GM12878 (cell line): ENCODE data around the gene MYO1D. TPM values are rescaled to one million over a fixed set of nuclear protein-coding genes. Genes with fewer than 3 reads are reported as not detected.
A peak's percentile ranks its signal among the peaks of the same experiment; 100 is the strongest.

Source experiments
- BACH1 ChIP-seq: fragments of 450-650 bp; IDR thresholded peaks from 2 replicates; pipeline ENCODE4 v1.6.1; 2017; ENCODE audit warnings: mild to moderate bottlenecking, borderline replicate concordance
- CEBPZ ChIP-seq: fragments of 150-350 bp; IDR thresholded peaks from 2 replicates; pipeline ENCODE4 v1.6.1; 2016; ENCODE audit warnings: low read depth, low read length
- CTCF ChIP-seq, 3 experiments: IDR thresholded peaks in 2 of 3; conservative IDR thresholded peaks in 1 of 3; 2 replicates each; pipeline ENCODE4 v1.5.1; 2011; ENCODE audit warnings: low read depth in 3 of 3, low read length in 3 of 3, mild to moderate bottlenecking in 3 of 3, control low read depth in 2 of 3, moderate library complexity in 2 of 3, inconsistent platforms in 1 of 3, mixed read lengths in 1 of 3; ENCODE audit not compliant: control insufficient read depth in 2 of 3, insufficient read depth in 1 of 3; ENCODE audit errors: extremely low read depth in 1 of 3
- CUX1 ChIP-seq: IDR thresholded peaks from 2 replicates; pipeline ENCODE4 v1.6.1; 2012; ENCODE audit warnings: improper control_type of control experiment, low read depth, low read length; ENCODE audit not compliant: insufficient replicate concordance
- E2F8 ChIP-seq: fragments of 450-650 bp; IDR thresholded peaks from 2 replicates; pipeline ENCODE4 v1.6.1; 2018; ENCODE audit warnings: mild to moderate bottlenecking, low read depth, moderate library complexity; ENCODE audit not compliant: partially characterized antibody
- EED ChIP-seq: sonication (generic); IDR thresholded peaks from 2 replicates; pipeline ENCODE4 v1.6.1; 2016; ENCODE audit warnings: antibody characterized with exemption, low read depth
- FOXK2 ChIP-seq: fragments of 450-650 bp; IDR thresholded peaks from 2 replicates; pipeline ENCODE4 v1.6.1; 2017; ENCODE audit warnings: mild to moderate bottlenecking, moderate library complexity
- MXI1 ChIP-seq: fragments of 150-350 bp; IDR thresholded peaks from 2 replicates; pipeline ENCODE4 v1.6.1; 2011; ENCODE audit warnings: low read depth, mild to moderate bottlenecking, inconsistent platforms, low read length, improper control_type of control experiment
- NBN ChIP-seq: fragments of 450-650 bp; IDR thresholded peaks from 2 replicates; pipeline ENCODE4 v1.6.1; 2016
- PKNOX1 ChIP-seq: fragments of 450-650 bp; IDR thresholded peaks from 2 replicates; pipeline ENCODE4 v1.6.1; 2016; ENCODE audit warnings: mild to moderate bottlenecking
- POLR2AphosphoS2 ChIP-seq: IDR thresholded peaks from 2 replicates; pipeline ENCODE4 v1.6.1; 2011; ENCODE audit warnings: low read depth, mild to moderate bottlenecking, low read length, improper control_type of control experiment, moderate library complexity
- SRF ChIP-seq, 2 experiments: IDR thresholded peaks; 2 replicates each; pipeline ENCODE4 v1.6.1; 2011; ENCODE audit warnings: low read depth in 2 of 2, low read length in 2 of 2, mild to moderate bottlenecking in 1 of 2, moderate library complexity in 1 of 2
- YY1 ChIP-seq: IDR thresholded peaks from 2 replicates; pipeline ENCODE4 v1.6.1; 2011; ENCODE audit warnings: low read depth, mild to moderate bottlenecking, low read length
- polyA plus RNA-seq, 11 experiments: library from polyadenylated mRNA; depleted of rRNA in 4 of 11; unstranded in 6 of 11; stranded (reverse) in 5 of 11; fragments of >200 nt; fragmentation: Nextera tagmentation in 4 of 11; fragmentation: Illumina TruSeq in 1 of 11; extraction: Ambion mirVana in 4 of 11; extraction: Trizol in 1 of 11; gene quantifications; 1 replicate in 1 of 11; 2 replicates in 10 of 11; pipeline versions ENCODE4 v1.2.1 to v1.2.3, GENCODE V29; 2011 to 2016; ENCODE audit warnings: inconsistent platforms in 2 of 11, missing spikeins in 2 of 11, low read depth in 1 of 11
- total RNA-seq, 4 experiments: library from RNA; depleted of rRNA in 3 of 4; stranded (reverse); fragments of >200 nt in 3 of 4; fragmentation: Illumina TruSeq in 1 of 4; extraction: Trizol in 1 of 4; gene quantifications; 2 replicates each; pipeline versions ENCODE4 v1.2.1 to v1.2.3, GENCODE V29; 2013 to 2021

Gene MYO1D
- total and polyA plus RNA-seq, 10 of the 15 experiments (the other 5 are each of a cell fraction or from before 2014, with no cell fraction given) = 1.8 to 37.7 (median 25.4) TPM

- TF ChIP-seq CEBPZ (no peak), CUX1 (no peak), BACH1 (no peak), MXI1 (peak; percentile 61), EED (no peak; the same call in 1 of the 2 replicates), NBN (0 out of 2 replicates have a peak, but pooled peaks have one; percentile 61), CTCF (IDR thresholded peaks at IDR 0.05 in 2 of 3, conservative IDR thresholded peaks at IDR 0.05 in 1 of 3; ENCODE audit: control insufficient read depth in 2 of 3, extremely low read depth in 1 of 3, insufficient read depth in 1 of 3, low read depth in 3 of 3, low read length in 3 of 3) (no peak), YY1 (peak; percentile 35; the same call in 1 of the 2 replicates), E2F8 (peak; percentile 54), FOXK2 (no peak), SRF (IDR thresholded peaks at IDR 0.05; ENCODE audit: low read depth in 2 of 2, low read length in 2 of 2) (0 out of 4 replicates have a peak, but pooled peaks of 1 of the 2 experiments have one; percentile 24), PKNOX1 (peak; percentile 27; the same call in 1 of the 2 replicates), POLR2AphosphoS2 (no peak)
Observed at GRCh38 chr17:32516940-32517701, 359.8 kb downstream of the MYO1D start (continued).
